ENCODE data around the gene ZFR. TPM values are rescaled to one million over a fixed set of nuclear protein-coding genes. Genes with fewer than 3 reads are reported as not detected.
A peak's percentile ranks its signal among the peaks of the same experiment; 100 is the strongest.
"Not testable (repeated sequence)": the region's sequence is repeated elsewhere in the genome, so short reads cannot be mapped to it uniquely, and the experiment has no call there.

ZFR gene
- total RNA-seq, 1 donor from 2014 or later, result 46.9 TPM

GRCh38 chr5:32455311-32455710 lies 10.8 kb upstream of the ZFR start:
- DNase-seq, result no peak
- intact Hi-C loops (cut with DNase I), result no loop called here
- no peak for ATAC-seq (ENCODE audit: poor library complexity)

- no peak for ATAC-seq (ENCODE audit: poor library complexity)
- DNase-seq, result no peak
- intact Hi-C loops (cut with DNase I), result no loop called here
Observed at GRCh38 chr5:32454821-32455220, 10.3 kb upstream of the ZFR start.

- ATAC-seq (ENCODE audit: poor library complexity) (no peak), DNase-seq (no peak)
- intact Hi-C loops (cut with DNase I), result no loop called here
Observed at GRCh38 chr5:32453916-32454315, 9.4 kb upstream of the ZFR start.

GRCh38 chr5:32452316-32452715 lies 7.8 kb upstream of the ZFR start:
- DNase-seq; ATAC-seq (ENCODE audit: poor library complexity); intact Hi-C loops (cut with DNase I): not testable (repeated sequence)

- intact Hi-C loops (cut with DNase I), result no loop called here
- DNase-seq (no peak), ATAC-seq (ENCODE audit: poor library complexity) (no peak)
Observed at GRCh38 chr5:32450952-32451351, 6.4 kb upstream of the ZFR start.

- ATAC-seq (ENCODE audit: poor library complexity) (no peak), DNase-seq (no peak)
- intact Hi-C loops (cut with DNase I), result no loop called here
Observed at GRCh38 chr5:32449262-32449661, 4.7 kb upstream of the ZFR start.

- no peak for ATAC-seq (ENCODE audit: poor library complexity)
- intact Hi-C loops (cut with DNase I), result no loop called here
- no peak for DNase-seq
Observed at GRCh38 chr5:32446630-32447029, 2.1 kb upstream of the ZFR start.

- intact Hi-C loops (cut with DNase I), result no loop called here
- no peak for ATAC-seq (ENCODE audit: poor library complexity)
- no peak for DNase-seq
Observed at GRCh38 chr5:32445831-32446614, 1.5 kb upstream of the ZFR start.

- intact Hi-C loops (cut with DNase I), result no loop called here
- ATAC-seq (ENCODE audit: poor library complexity) (no peak), DNase-seq (no peak)
Observed at GRCh38 chr5:32445287-32445758, 783 bp upstream of the ZFR start.

- intact Hi-C loops (cut with DNase I), result no loop called here
- peak; percentile 70 for ATAC-seq (ENCODE audit: poor library complexity)
- DNase-seq, result peak; percentile 52
Observed at GRCh38 chr5:32443541-32444430, 754 bp downstream of the ZFR start.

GRCh38 chr5:32443145-32443540 lies 1.4 kb downstream of the ZFR start:
- DNase-seq (no peak), ATAC-seq (ENCODE audit: poor library complexity) (no peak)
- intact Hi-C loops (cut with DNase I), result no loop called here

GRCh38 chr5:32439086-32439642 lies 5.4 kb downstream of the ZFR start:
- DNase-seq, result no peak
- intact Hi-C loops (cut with DNase I), result no loop called here
- ATAC-seq (ENCODE audit: poor library complexity), result no peak

- intact Hi-C loops (cut with DNase I), result no loop called here
- ATAC-seq (ENCODE audit: poor library complexity) (no peak), DNase-seq (no peak)
Observed at GRCh38 chr5:32436553-32437242, 7.8 kb downstream of the ZFR start.

GRCh38 chr5:32435383-32435782 lies 9.2 kb downstream of the ZFR start:
- ATAC-seq (ENCODE audit: poor library complexity) (no peak), DNase-seq (no peak)
- intact Hi-C loops (cut with DNase I), result no loop called here

- intact Hi-C loops (cut with DNase I), result no loop called here
- ATAC-seq (ENCODE audit: poor library complexity), result no peak
- DNase-seq, result no peak
Observed at GRCh38 chr5:32434221-32434620, 10.3 kb downstream of the ZFR start.

GRCh38 chr5:32432633-32433032 lies 11.9 kb downstream of the ZFR start:
- DNase-seq (no peak), ATAC-seq (ENCODE audit: poor library complexity) (no peak)
- intact Hi-C loops (cut with DNase I), result no loop called here

GRCh38 chr5:32430825-32431224 lies 13.7 kb downstream of the ZFR start:
- DNase-seq; intact Hi-C loops (cut with DNase I); ATAC-seq (ENCODE audit: poor library complexity): not testable (repeated sequence)

- ATAC-seq (ENCODE audit: poor library complexity) (no peak), DNase-seq (no peak)
- intact Hi-C loops (cut with DNase I), result no loop called here
Observed at GRCh38 chr5:32428426-32428825, 16.1 kb downstream of the ZFR start.
